Fibroblast of mammary gland (primary cell): ENCODE measurements around the gene ZSWIM6.

Experiments
- DNase-seq: peaks from one replicate; pipeline ENCODE4 v3.0.0-alpha.2; 2010; ENCODE audit warnings: low read depth
- H3K4me3 ChIP-seq: 2 replicates; pipeline ENCODE4 v1.5.1; 2011; ENCODE audit warnings: low read depth, mild to moderate bottlenecking, low read length, moderate library complexity; ENCODE audit not compliant: control insufficient read depth
- CTCF ChIP-seq: conservative IDR thresholded peaks from 2 replicates; pipeline ENCODE4 v1.5.1; 2011; ENCODE audit warnings: low read depth, low read length, inconsistent platforms; ENCODE audit not compliant: control insufficient read depth, insufficient read depth

The ZSWIM6 gene

GRCh38 chr5:61289669-61290306 lies 42.3 kb upstream of the ZSWIM6 start:
- no peak for DNase-seq
- no peak overlapping the region for H3K4me3 ChIP-seq
- TF ChIP-seq CTCF: no peak

GRCh38 chr5:61290791-61291210 lies 41.3 kb upstream of the ZSWIM6 start:
- no peak for DNase-seq
- TF ChIP-seq CTCF: no peak
- H3K4me3 ChIP-seq: no peak overlapping the region

GRCh38 chr5:61292062-61292657 lies 39.9 kb upstream of the ZSWIM6 start:
- H3K4me3 ChIP-seq: no peak overlapping the region
- DNase-seq: no peak
- TF ChIP-seq CTCF: no peak

GRCh38 chr5:61293071-61293470 lies 39.0 kb upstream of the ZSWIM6 start:
- no peak for TF ChIP-seq CTCF
- DNase-seq: no peak
- no peak overlapping the region for H3K4me3 ChIP-seq

GRCh38 chr5:61293873-61294272 lies 38.2 kb upstream of the ZSWIM6 start:
- no peak overlapping the region for H3K4me3 ChIP-seq
- TF ChIP-seq CTCF: no peak
- DNase-seq: no peak

- TF ChIP-seq CTCF: no peak
Observed at GRCh38 chr5:61295365-61295764, 36.7 kb upstream of the ZSWIM6 start.

More at GRCh38 chr5:61295365-61295764, 36.7 kb upstream of the ZSWIM6 start:
- no peak overlapping the region for H3K4me3 ChIP-seq
- DNase-seq: no peak
